Tibial nerve (tissue), 4 donors: ENCODE measurements around the gene ISG20L2. TPM values are rescaled to one million over a fixed set of nuclear protein-coding genes. Genes with fewer than 3 reads are reported as not detected.

Experiments
- DNase-seq, 2 donors: peaks; one replicate each; pipeline ENCODE4 v3.0.0-alpha.2; 2019; ENCODE audit warnings: low spot score in 2 of 2
- H3K27ac ChIP-seq, 4 donors: fragments of 200-600 bp; sonication (generic) in 3 of 4; one replicate each; pipeline ENCODE4 v1.5.1; 2017 to 2019; ENCODE audit warnings: mild to moderate bottlenecking in 1 of 4
- H3K27me3 ChIP-seq, 2 donors: fragments of 200-600 bp; sonication (generic) in 1 of 2; one replicate each; pipeline versions ENCODE4 v1.5.1 to v1.6.0; 2017 to 2019
- H3K36me3 ChIP-seq, 3 donors: fragments of 200-600 bp; sonication (generic); one replicate each; pipeline ENCODE4 v1.5.1; 2018 to 2019
- H3K4me1 ChIP-seq, 4 donors: fragments of 200-600 bp; sonication (generic) in 3 of 4; one replicate each; pipeline ENCODE4 v1.5.1; 2017 to 2019
- H3K4me3 ChIP-seq, 4 donors: fragments of 200-600 bp; sonication (generic) in 3 of 4; one replicate each; pipeline ENCODE4 v1.5.1; 2017 to 2019; ENCODE audit warnings: mild to moderate bottlenecking in 1 of 4, moderate library complexity in 1 of 4
- H3K9me3 ChIP-seq, 4 donors: fragments of 200-600 bp; sonication (generic) in 3 of 4; one replicate each; pipeline ENCODE4 v1.5.1; 2017 to 2019
- EP300 ChIP-seq, 2 donors: sonication (generic); formaldehyde crosslinking; IDR thresholded peaks; one replicate each; pipeline ENCODE4 v1.6.1; 2017; ENCODE audit warnings: antibody characterized with exemption in 2 of 2, mild to moderate bottlenecking in 1 of 2
- POLR2A ChIP-seq, 2 donors: fragments of 450-650 bp; IDR thresholded peaks; one replicate each; pipeline ENCODE4 v1.6.1; 2017; ENCODE audit warnings: antibody characterized with exemption in 2 of 2, mild to moderate bottlenecking in 2 of 2, moderate library complexity in 2 of 2
- WGBS, 2 donors: methylation state at CpG; one replicate each; pipeline ENCODE4 v1.1.5; 2018; 5-methylcytosine and 5-hydroxymethylcytosine counted together
- total RNA-seq, 4 donors: library from RNA; depleted of rRNA; stranded (reverse); fragments of >200 nt; gene quantifications; one replicate each; pipeline ENCODE4 v1.1.0, GENCODE V29; 2016
- TF ChIP-seq, protein P1 (sequence below), 5 experiments: fragments of 200-600 bp in 3 of 5; fragments of 450-650 bp in 2 of 5; sonication (generic) in 3 of 5; IDR thresholded peaks; one replicate each; pipeline ENCODE4 v1.5.1; 2016 to 2019; ENCODE audit warnings: antibody characterized with exemption in 5 of 5, mild to moderate bottlenecking in 3 of 5, moderate library complexity in 2 of 5

ISG20L2 gene
- total RNA-seq, 4 donors from 2014 or later, result 10.1 to 24.9 (median 18.6) TPM

DNA sequence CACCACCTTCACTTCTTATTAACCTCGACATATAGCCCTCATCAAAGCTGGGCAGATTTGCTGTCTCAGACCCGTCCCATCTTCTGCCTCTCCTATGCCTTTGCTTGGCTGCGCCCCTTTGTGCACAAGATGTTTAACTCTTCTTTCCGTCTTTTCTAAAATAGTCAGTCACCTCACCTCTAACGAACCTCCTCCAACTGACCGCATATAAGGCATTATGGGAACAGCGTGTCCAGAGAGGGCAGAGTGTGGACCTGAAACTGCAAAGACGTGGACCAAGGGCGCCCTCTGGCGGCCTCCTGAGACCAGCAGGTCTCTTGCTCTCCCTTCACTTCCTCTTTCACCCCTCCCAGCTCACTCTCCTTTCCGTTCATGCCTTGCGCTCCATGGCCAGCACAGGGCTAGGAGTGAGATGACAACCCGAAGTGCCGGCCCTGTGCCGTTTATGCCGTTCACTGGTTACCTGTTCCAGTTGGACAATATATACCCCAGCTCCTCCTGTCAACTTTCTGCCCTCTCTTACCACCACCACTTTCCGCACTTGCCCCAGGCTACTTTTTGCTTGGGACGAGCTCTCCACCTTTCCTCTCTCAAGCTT lies 2.8 kb downstream of the ISG20L2 start:
- peak; percentile 77 to 84 for DNase-seq
- Histone ChIP-seq H3K4me1 (peaks cover 0 to 58% (median 38%) of the 10 kb centered on the region in 4 donors), H3K36me3 (peaks cover 0 to 46% (median 7%) of the 10 kb centered on the region in 3 donors), H3K4me3 (peak overlapping the region; percentile 3 to 26 (median 20)), H3K9me3 (no peaks in the 10 kb centered on the region), H3K27ac (peak overlapping the region in 2 of 4 donors; percentile 5 to 38), H3K27me3 (no peaks in the 10 kb centered on the region)
- 11 to 13% methylated on average over 18 of the region's 18 CpGs for WGBS, 2 donors
- no peak for TF ChIP-seq POLR2A (IDR thresholded peaks at IDR 0.05)
- peak in 1 of 2 donors; percentile 52 for TF ChIP-seq EP300 (IDR thresholded peaks at IDR 0.05)
- TF ChIP-seq, protein P1, sequence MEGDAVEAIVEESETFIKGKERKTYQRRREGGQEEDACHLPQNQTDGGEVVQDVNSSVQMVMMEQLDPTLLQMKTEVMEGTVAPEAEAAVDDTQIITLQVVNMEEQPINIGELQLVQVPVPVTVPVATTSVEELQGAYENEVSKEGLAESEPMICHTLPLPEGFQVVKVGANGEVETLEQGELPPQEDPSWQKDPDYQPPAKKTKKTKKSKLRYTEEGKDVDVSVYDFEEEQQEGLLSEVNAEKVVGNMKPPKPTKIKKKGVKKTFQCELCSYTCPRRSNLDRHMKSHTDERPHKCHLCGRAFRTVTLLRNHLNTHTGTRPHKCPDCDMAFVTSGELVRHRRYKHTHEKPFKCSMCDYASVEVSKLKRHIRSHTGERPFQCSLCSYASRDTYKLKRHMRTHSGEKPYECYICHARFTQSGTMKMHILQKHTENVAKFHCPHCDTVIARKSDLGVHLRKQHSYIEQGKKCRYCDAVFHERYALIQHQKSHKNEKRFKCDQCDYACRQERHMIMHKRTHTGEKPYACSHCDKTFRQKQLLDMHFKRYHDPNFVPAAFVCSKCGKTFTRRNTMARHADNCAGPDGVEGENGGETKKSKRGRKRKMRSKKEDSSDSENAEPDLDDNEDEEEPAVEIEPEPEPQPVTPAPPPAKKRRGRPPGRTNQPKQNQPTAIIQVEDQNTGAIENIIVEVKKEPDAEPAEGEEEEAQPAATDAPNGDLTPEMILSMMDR (IDR thresholded peaks at IDR 0.05), result peak; percentile 87 to 97 (median 93)

DNA sequence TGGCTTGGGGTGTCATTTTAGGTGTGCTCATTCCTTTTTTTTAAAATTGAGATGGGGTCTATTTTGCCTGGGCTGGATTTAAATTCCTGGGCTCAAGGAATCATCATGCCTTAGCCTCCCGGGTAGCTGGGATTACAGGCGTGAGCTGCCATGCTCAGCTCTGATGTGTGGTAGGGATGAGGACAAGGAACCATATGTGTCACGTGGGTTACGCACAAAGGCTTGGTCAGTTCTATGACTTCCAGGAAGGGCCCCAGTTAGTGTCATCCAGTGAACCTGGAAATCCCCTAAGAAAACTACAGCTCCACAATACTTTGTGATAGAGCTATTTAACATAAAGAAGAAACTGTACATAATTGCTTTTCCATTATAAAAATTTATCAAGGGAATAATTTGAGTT lies 7.0 kb downstream of the ISG20L2 start:
- DNase-seq, result no peak

DNA sequence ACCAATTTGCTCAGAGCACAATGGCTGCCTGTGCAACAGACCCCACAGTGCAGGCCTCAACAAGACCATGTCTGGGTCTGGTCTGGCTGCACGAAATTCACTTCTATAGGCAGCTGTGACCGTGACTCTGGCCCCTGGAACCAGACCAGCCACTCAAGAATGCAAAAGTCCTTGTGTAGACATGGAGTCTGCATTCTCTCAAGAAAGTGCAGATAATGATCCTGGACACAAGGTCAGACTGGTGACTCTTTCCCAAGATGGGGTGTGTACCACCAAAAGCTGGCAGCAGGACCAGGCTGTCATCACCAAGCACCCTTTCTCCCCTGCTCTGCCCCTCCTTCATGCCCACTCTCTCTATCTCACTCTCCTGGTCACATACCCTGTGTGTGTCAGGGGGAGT lies 7.4 kb downstream of the ISG20L2 start:
- no peak for TF ChIP-seq POLR2A (IDR thresholded peaks at IDR 0.05)
- TF ChIP-seq, protein P1 (IDR thresholded peaks at IDR 0.05), result no peak

More for the DNA sequence above, 7.0 kb downstream of the ISG20L2 start:
- Histone ChIP-seq H3K4me3 (no peak overlapping the region), H3K27ac (no peak overlapping the region), H3K9me3 (no peaks in the 10 kb centered on the region), H3K4me1 (peaks cover 0 to 27% (median 19%) of the 10 kb centered on the region in 4 donors), H3K36me3 (peaks cover 0 to 64% (median 7%) of the 10 kb centered on the region in 3 donors), H3K27me3 (no peaks in the 10 kb centered on the region)
- TF ChIP-seq POLR2A (IDR thresholded peaks at IDR 0.05) (no peak), EP300 (IDR thresholded peaks at IDR 0.05) (no peak)
- TF ChIP-seq, protein P1 (IDR thresholded peaks at IDR 0.05), result no peak
- WGBS, 2 donors, result 70 to 88% methylated on average over 4 of the region's 4 CpGs

DNA sequence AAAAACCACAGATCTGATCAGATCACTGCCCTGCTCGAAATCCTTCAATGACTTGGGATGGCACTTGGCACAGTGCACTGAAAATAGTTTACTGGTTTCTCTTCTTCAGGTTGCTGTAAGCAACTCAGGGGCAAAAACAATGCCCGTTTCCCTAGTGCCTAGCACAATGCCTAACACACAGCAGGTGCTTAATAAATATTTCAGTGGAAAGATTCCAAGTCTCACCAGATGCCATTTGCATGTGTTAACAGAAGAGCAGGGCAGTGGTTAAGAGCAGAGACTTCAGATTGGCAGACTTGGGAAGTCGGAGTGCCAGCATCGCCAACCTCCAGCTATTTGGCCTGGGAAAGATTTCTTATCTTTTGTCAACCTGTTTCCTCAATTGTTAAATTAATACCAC lies 11.2 kb downstream of the ISG20L2 start:
- 87 to 90% methylated on average over 4 of the region's 4 CpGs for WGBS, 2 donors
- H3K4me3 ChIP-seq, result no peak overlapping the region
- no peaks in the 10 kb centered on the region for H3K27me3 ChIP-seq
- no peak for DNase-seq
- H3K27ac ChIP-seq, result no peak overlapping the region
- peaks cover 0 to 7% (median 3%) of the 10 kb centered on the region in 4 donors for H3K4me1 ChIP-seq
- H3K9me3 ChIP-seq, result no peaks in the 10 kb centered on the region
- peaks cover 0 to 32% (median 0%) of the 10 kb centered on the region in 3 donors for H3K36me3 ChIP-seq
- TF ChIP-seq EP300 (IDR thresholded peaks at IDR 0.05), result no peak
- TF ChIP-seq, protein P1 (IDR thresholded peaks at IDR 0.05), result no peak
- no peak for TF ChIP-seq POLR2A (IDR thresholded peaks at IDR 0.05)

More for the DNA sequence above, 7.4 kb downstream of the ISG20L2 start:
- Histone ChIP-seq H3K27ac (no peak overlapping the region), H3K9me3 (no peaks in the 10 kb centered on the region), H3K36me3 (peaks cover 0 to 64% (median 7%) of the 10 kb centered on the region in 3 donors), H3K4me1 (peaks cover 0 to 23% (median 15%) of the 10 kb centered on the region in 4 donors), H3K27me3 (no peaks in the 10 kb centered on the region), H3K4me3 (no peak overlapping the region)
- 64 to 68% methylated on average over 2 of the region's 2 CpGs for WGBS, 2 donors
- DNase-seq, result no peak

DNA sequence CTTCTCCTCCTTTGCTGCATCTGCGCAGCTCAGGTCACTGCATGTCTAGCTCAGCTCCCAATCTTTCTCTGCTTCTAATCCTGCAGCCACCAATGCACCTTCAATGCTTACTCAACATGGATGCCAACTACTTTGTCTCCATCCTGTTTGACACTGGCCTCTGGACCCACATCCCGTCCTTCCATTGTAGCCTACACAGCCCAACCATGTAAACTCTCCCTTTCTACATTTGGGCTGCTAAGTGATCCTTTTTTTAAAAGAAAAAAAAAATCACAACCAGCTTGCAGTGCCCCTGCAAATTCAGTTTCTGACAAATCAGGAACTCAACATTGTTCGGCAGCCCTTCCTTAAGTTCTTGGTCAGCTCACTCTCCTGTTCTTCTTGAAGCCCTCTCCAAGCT lies 13.7 kb downstream of the ISG20L2 start:
- Histone ChIP-seq H3K4me3 (no peak overlapping the region), H3K4me1 (peaks cover 0 to 28% (median 0%) of the 10 kb centered on the region in 4 donors), H3K9me3 (no peaks in the 10 kb centered on the region), H3K27me3 (no peaks in the 10 kb centered on the region), H3K27ac (no peak overlapping the region), H3K36me3 (peaks cover 0 to 8% (median 0%) of the 10 kb centered on the region in 3 donors)
- no peak for DNase-seq
- no peak for TF ChIP-seq EP300 (IDR thresholded peaks at IDR 0.05)
- TF ChIP-seq POLR2A (IDR thresholded peaks at IDR 0.05), result no peak
- TF ChIP-seq, protein P1 (IDR thresholded peaks at IDR 0.05), result no peak
- 66 to 72% methylated on average over 3 of the region's 3 CpGs for WGBS, 2 donors
